ENCODE measurements around the gene SH2B2. TPM values are rescaled to one million over a fixed set of nuclear protein-coding genes. Genes with fewer than 3 reads are reported as not detected.

SH2B2 gene
- total RNA-seq, 1 donor from 2014 or later = 0.96 TPM

DNA sequence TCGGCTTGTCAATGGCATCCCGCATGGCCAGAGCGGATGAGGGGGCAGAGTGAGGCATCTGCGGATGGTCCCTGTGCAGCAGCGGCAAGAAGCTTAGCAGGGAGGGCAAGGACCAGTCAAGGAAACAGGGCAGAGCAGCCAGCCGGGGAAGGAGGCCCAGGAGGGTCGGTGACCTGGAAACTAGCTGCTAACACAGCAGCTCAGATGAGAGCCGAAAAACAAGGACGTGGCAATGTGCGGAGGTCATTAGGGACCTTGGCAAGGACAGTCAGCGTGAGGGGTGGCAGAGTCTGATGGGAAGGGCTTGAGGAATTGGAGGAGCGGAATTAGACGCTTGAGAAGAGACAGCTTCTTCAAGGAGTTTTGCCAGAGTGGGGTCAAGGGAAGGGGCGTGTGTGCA, 20.1 kb upstream of the SH2B2 start:
- DNase-seq (ENCODE audit: low spot score) = no peak

GRCh38 chr7:102268635-102269034, 18.0 kb upstream of the SH2B2 start:
- DNase-seq (ENCODE audit: low spot score) = no peak

DNA sequence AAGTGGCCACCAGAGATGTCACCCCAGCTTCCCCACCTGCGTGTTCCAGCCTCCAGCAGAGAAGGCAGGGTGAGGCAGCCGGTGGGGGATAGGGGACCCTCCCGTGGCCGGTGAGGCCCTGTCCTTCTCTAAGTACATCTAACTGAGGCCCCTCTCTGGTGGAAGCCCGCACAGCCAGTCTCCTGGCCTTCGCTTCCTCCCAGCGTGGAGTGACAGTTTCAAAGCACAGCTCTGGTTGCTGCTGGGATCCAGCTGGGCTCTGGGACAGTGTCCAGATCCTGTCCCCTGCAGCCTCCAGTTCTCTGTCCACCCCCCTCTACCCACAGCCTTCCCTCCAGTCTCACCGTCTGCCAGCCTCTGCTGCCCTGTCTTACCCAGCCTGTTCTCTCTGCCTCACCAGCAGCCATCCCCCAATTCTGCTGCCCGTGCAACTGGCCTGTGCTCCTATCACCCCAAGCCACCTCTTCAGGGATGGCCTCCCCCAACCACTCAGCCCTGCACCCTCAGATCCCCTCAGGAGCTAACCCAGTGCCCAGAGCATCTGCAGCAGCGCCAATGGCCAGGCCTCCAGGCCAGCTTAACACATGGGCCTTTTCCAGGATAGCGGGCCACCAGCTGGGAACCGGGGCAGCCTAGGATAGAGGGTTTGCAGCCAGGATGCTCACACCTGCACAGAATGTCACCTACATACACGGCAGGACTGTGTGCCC, 16.3 kb upstream of the SH2B2 start:
- no peak for DNase-seq (ENCODE audit: low spot score)

DNA sequence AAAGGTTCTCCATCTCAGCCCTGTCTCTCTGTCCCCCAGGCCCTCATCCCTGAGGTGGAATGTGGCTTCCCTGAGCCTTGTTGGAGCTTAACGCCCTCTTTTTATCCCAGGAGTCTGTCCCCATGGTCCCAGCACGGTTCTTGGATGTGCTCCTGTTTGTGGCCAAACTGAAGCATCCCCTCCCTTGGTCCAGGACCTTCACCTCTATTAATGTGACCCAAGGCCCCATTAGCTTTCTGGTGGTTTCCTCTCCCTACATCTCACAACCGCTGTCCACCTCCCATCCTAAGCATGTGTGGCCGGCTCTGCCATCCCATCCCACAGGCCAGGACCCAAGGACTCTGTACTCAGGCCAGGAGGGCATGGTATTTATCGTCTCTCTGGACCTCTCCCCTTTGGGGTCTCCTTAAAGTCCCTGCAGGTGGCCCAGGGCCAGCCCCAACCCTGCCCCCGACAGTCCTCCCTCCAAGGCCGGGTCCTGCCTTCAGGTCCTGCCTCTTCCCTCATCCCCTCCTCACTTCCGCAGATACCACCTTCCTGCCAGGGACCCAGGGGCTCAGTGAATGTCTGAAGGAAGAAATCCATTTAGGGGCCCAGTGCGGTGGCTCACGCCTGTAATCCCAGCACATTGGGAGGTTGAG, 15.4 kb upstream of the SH2B2 start:
- no peak for DNase-seq (ENCODE audit: low spot score)

GRCh38 chr7:102272075-102272916, 14.4 kb upstream of the SH2B2 start:
- DNase-seq (ENCODE audit: low spot score) = peak; percentile 70

GRCh38 chr7:102272917-102273748, 13.5 kb upstream of the SH2B2 start:
- no peak for DNase-seq (ENCODE audit: low spot score)

- DNase-seq (ENCODE audit: low spot score) = no peak
Measured at GRCh38 chr7:102273749-102274712, 12.6 kb upstream of the SH2B2 start.

GRCh38 chr7:102275123-102275703, 11.5 kb upstream of the SH2B2 start:
- no peak for DNase-seq (ENCODE audit: low spot score)

- no peak for DNase-seq (ENCODE audit: low spot score)
Measured at GRCh38 chr7:102277901-102278300, 8.8 kb upstream of the SH2B2 start.

DNA sequence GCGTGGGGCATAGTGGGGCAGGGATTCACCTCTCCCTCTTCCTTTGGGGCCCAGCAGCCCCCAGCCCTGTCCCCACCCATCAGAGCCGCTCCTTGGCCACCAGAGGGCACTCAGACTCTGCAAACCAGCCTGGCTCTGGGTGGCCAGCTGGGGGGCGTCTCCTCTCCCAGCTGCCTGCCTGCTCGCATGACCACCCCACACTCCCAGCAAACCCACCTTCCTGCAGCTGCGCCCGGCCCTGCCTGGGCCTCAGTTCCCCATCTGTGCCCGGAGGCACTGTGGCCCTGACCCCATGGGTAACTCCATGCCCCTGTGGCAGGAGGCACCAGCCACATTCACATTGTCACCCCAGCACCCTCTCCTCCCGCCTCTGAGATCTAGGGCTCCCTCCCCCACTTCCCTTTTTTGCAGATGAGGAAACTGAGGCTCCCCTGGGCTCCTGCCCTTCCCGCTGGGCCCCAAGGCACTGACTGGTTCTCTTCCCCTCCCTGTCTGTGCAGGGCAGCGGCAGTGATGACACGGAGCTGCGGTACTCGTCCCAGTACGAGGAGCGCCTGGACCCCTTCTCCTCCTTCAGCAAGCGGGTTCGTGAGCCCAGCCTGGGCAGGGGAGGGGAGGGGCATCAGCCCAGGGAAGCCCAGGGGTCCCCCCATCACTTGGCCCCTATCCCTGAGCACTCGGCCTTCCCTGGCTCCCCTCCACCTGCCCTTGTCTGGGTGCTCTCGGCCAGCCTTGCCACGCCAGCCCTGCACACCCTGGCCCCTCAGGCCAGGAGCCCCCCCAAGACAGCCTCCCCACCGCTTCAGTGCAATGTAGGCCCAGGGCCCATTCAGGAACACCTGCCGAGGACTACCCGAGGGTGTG, 6.9 kb upstream of the SH2B2 start:
- peak; percentile 63 for DNase-seq (ENCODE audit: low spot score)

DNA sequence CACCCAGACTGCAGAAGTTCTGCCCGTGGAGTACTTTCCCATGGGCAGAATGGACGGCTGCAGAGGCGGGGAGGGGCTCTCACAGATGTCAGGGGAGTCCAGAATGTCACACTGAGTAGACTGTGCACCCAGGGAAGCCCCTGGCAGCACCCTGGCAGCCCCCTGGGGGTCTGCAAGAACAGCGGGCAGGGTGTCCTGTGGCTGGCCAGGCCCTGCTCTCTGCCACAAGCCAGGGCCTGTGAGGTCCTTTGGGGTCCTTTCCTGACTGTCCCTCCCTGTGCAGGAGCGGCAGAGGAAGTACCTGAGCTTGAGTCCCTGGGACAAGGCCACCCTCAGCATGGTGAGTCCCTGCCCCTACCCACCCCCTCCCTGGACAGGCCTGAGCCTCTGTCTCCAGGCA, 6.1 kb upstream of the SH2B2 start:
- DNase-seq (ENCODE audit: low spot score) = no peak

GRCh38 chr7:102281785-102282184, 4.9 kb upstream of the SH2B2 start:
- no peak for DNase-seq (ENCODE audit: low spot score)

DNA sequence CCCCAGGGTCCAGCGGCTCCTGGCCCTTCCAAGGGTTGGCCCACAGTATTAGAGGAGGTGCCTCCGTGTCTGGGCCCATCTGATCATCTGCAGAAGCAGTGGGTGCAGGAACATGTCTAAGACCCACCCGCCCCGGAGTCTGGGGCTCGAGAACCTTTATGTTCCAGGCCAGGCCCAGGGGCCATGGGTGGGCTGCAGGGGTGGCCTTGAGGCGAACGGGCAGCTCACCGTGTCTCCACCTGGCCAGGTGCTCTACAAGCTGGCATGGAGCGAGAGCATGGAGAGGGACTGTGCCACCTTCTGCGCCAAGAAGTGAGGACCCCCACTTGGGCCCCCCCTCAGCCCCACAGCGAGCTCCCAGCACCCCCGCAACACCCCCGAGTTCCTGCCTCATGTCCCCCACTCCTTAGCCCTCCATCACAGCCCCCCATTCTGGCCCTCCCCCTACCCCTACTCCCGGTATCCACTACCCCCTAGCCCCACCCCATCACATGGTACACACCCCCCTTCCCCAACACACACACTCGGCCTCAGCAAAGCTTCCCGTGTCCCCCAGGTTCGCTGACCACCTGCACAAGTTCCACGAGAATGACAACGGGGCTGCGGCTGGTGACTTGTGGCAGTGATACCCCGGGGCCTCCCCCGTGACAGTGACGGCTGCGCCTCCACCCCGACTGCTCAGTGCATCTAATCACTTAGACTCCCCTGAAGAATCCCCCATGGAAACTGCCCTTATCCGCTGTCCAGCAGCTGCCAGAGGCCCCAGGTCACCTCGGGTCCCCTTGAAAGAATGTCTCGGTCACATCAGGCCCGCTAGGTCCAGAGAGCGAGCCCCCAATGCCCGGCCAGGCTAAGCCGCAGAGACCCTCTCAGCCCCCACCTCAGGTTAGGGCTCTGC, 4.0 kb upstream of the SH2B2 start:
- no peak for DNase-seq (ENCODE audit: low spot score)

- no peak for DNase-seq (ENCODE audit: low spot score)
Measured at GRCh38 chr7:102283477-102284189, 3.0 kb upstream of the SH2B2 start.

DNA sequence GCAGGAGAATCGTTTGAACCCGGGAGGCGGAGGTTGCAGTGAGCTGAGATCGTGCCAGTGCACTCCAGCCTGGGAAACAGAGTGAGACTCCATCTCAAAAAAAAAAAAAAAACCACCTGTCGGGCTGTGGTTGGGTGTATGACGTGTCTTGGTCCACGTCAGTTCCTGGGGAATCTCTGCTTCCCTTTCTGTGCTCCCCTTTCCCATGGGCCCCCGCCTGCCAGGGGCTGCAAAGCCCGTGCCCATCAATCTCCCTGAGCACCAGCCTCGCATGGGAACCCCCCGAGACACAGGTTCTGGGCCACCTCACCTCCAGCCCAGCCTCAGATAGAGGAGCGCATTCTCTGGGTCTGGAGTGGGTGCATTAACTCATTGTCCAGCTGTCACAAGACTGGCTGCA, 2.3 kb upstream of the SH2B2 start:
- DNase-seq (ENCODE audit: low spot score) = no peak

GRCh38 chr7:102284891-102285539, 1.7 kb upstream of the SH2B2 start:
- no peak for DNase-seq (ENCODE audit: low spot score)
